ENCODE data around the gene ITGA3. TPM values are rescaled to one million over a fixed set of nuclear protein-coding genes. Genes with fewer than 3 reads are reported as not detected.

Gene ITGA3
- total RNA-seq, 1 experiment from 2014 or later, result 22.5 TPM

DNA sequence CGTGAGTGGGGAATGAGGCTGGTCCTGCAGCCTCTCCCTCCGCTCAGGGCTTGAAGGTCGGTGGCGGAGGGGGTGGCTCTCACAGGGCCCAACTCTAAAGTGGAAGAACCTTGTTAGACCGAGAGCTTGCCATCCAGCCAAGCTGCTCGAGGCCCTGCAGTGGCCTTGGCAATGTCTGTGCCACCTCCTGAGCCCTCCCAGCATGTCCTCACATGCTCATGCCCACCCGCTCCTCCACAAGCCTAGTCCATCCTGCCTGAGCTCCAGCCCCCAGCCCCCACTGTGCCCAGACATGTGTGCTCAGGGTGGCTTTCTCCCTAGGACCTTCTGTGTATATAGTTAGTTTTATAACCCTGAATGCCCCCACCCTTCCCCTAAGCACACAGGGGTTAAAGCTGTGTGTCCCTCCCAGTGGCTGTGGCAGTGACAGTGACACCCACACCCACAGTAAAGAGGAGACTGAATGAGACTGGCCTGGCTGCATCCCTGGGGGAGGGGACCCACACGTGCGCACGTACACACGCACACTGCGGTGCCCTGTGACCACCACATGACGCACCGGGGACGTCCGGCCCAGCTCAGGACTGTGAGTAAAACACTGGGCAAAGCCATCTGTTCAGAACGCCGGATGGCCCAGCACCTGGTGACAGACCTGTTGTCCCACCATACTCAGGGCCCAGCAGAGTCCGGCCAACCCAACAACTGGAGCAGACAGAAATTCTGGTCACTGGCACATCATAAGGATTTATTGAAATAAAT, 54.9 kb downstream of the ITGA3 start:
- Histone ChIP-seq H3K4me1 (ENCODE audit: insufficient read depth, low read length) (peaks cover 4% of the 10 kb centered on the region; the same call in 1 of the 2 replicates), H3K79me1 (ENCODE audit: insufficient read depth, low read depth, low read length, poor library complexity, severe bottlenecking) (no peaks in the 10 kb centered on the region), H4K8ac (replicated peaks; ENCODE audit: insufficient read length, low read depth, low read length) (no peak overlapping the region), H3K79me2 (ENCODE audit: insufficient read depth, low read length) (no peaks in the 10 kb centered on the region), H4K5ac (ENCODE audit: insufficient read length, low read depth, low read length) (no peak overlapping the region), H3K9me3 (ENCODE audit: control insufficient read depth, low read depth, low read length) (no peaks in the 10 kb centered on the region), H3K27ac (ENCODE audit: insufficient read length, low read depth, low read length) (no peak overlapping the region), H2AFZ (ENCODE audit: low read length) (no peak overlapping the region), H3K4ac (ENCODE audit: low read depth, low read length) (no peak overlapping the region), H3K14ac (ENCODE audit: insufficient read depth, low read length) (no peak overlapping the region), H2BK15ac (ENCODE audit: low read depth, low read length) (no peak overlapping the region), H2BK20ac (ENCODE audit: low read depth, low read length, poor library complexity, severe bottlenecking) (no peak overlapping the region), H3K9ac (ENCODE audit: extremely low read depth, insufficient read length, low read length) (no peak overlapping the region), H4K91ac (ENCODE audit: insufficient read length, low read depth, low read length) (no peak overlapping the region), H3K18ac (ENCODE audit: insufficient read length, low read depth, low read length) (no peak overlapping the region), H3K27me3 (ENCODE audit: insufficient read depth, low read length) (no peaks in the 10 kb centered on the region), H3K4me2 (ENCODE audit: insufficient read depth, insufficient read length, low read length) (no peak overlapping the region), H3K23me2 (ENCODE audit: insufficient read length, low read depth, low read length, poor library complexity, severe bottlenecking) (no peaks in the 10 kb centered on the region), H2BK12ac (ENCODE audit: insufficient read length, low read depth, low read length) (no peak overlapping the region), H3K23ac (ENCODE audit: insufficient read length, low read depth, low read length) (no peak overlapping the region), H2BK5ac (ENCODE audit: insufficient read length, low read length) (no peak overlapping the region), H3K56ac (ENCODE audit: insufficient read length, low read depth, low read length) (no peak overlapping the region), H2AK5ac (ENCODE audit: insufficient read length, low read length) (no peak overlapping the region), H3T11ph (ENCODE audit: low read length) (no peak overlapping the region), H2BK120ac (ENCODE audit: low read depth, low read length, poor library complexity, severe bottlenecking) (no peak overlapping the region), H4K20me1 (ENCODE audit: control insufficient read depth, insufficient read depth, insufficient read length) (no peaks in the 10 kb centered on the region)
- WGBS (ENCODE audit: extremely low coverage, insufficient read length, low lambda C conversion rate), result no CpG with 5 or more reads among the region's 19 CpGs
- DNase-seq, result no peak
- Mint-ChIP-seq H3K27ac (no peak overlapping the region), H3K27me3 (ENCODE audit: low read depth) (peaks cover 4% of the 10 kb centered on the region), H3K4me3 (no peak overlapping the region), H3K4me1 (peaks cover 12 to 16% of the 10 kb centered on the region in 2 experiments), H3K36me3 (ENCODE audit: insufficient read depth in 1 of 3, low read depth in 3 of 3) (peaks cover 0 to 11% (median 7%) of the 10 kb centered on the region in 3 experiments; a peak in 3 of 7 replicates), H3K9me3 (no peaks in the 10 kb centered on the region)
- TF ChIP-seq, protein P1, sequence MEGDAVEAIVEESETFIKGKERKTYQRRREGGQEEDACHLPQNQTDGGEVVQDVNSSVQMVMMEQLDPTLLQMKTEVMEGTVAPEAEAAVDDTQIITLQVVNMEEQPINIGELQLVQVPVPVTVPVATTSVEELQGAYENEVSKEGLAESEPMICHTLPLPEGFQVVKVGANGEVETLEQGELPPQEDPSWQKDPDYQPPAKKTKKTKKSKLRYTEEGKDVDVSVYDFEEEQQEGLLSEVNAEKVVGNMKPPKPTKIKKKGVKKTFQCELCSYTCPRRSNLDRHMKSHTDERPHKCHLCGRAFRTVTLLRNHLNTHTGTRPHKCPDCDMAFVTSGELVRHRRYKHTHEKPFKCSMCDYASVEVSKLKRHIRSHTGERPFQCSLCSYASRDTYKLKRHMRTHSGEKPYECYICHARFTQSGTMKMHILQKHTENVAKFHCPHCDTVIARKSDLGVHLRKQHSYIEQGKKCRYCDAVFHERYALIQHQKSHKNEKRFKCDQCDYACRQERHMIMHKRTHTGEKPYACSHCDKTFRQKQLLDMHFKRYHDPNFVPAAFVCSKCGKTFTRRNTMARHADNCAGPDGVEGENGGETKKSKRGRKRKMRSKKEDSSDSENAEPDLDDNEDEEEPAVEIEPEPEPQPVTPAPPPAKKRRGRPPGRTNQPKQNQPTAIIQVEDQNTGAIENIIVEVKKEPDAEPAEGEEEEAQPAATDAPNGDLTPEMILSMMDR (conservative IDR thresholded peaks at IDR 0.05), result no peak
